GM23338 (cell line): Measurements from ENCODE around the gene CACNA2D3. TPM values are rescaled to one million over a fixed set of nuclear protein-coding genes. Genes with fewer than 3 reads are reported as not detected.

Experiments used
- ATAC-seq: fragments of 200-7000 bp; cut with Tn5 transposase; 3 replicates; pipeline ENCODE4 v1.9.1; 2020
- DNase-seq: peaks from one replicate; pipeline ENCODE4 v3.0.0-alpha.2; 2015; ENCODE audit warnings: low spot score
- H2AFZ ChIP-seq: fragments of 200-600 bp; sonication (generic); 2 replicates; pipeline ENCODE4 v1.8.0; 2016; ENCODE audit warnings: antibody characterized with exemption, mild to moderate bottlenecking, moderate library complexity
- H3F3A ChIP-seq: fragments of 200-600 bp; sonication (generic); replicated peaks from 2 replicates; pipeline ENCODE4 v1.8.0; 2017; ENCODE audit warnings: antibody characterized with exemption, mixed run types, low read depth
- H3K27ac ChIP-seq: fragments of 200-600 bp; sonication (generic); 2 replicates; pipeline ENCODE4 v1.6.1; 2016; ENCODE audit warnings: low read depth
- H3K27me3 ChIP-seq: fragments of 200-600 bp; sonication (generic); 2 replicates; pipeline ENCODE4 v1.8.0; 2016; ENCODE audit warnings: mild to moderate bottlenecking, mixed run types, moderate library complexity; ENCODE audit not compliant: insufficient read depth
- H3K36me3 ChIP-seq: fragments of 200-600 bp; sonication (generic); 2 replicates; pipeline ENCODE4 v1.8.0; 2016; ENCODE audit warnings: mild to moderate bottlenecking; ENCODE audit not compliant: insufficient read depth
- H3K4me1 ChIP-seq: fragments of 200-600 bp; sonication (generic); 2 replicates; pipeline ENCODE4 v1.8.0; 2016; ENCODE audit warnings: mild to moderate bottlenecking, moderate library complexity; ENCODE audit not compliant: insufficient read depth
- H3K4me2 ChIP-seq: fragments of 200-600 bp; sonication (generic); 2 replicates; pipeline ENCODE4 v1.7.1; 2017; ENCODE audit warnings: mixed run types
- H3K4me3 ChIP-seq: fragments of 200-600 bp; sonication (generic); 2 replicates; pipeline ENCODE4 v1.6.1; 2016; ENCODE audit warnings: mixed run types
- H3K79me2 ChIP-seq: fragments of 200-600 bp; sonication (generic); replicated peaks from 2 replicates; pipeline ENCODE4 v1.8.0; 2017; ENCODE audit warnings: mild to moderate bottlenecking; ENCODE audit not compliant: insufficient read depth
- H3K9me2 ChIP-seq: fragments of 200-600 bp; sonication (generic); 2 replicates; pipeline ENCODE4 v1.8.0; 2017; ENCODE audit not compliant: insufficient read depth
- H4K20me1 ChIP-seq: fragments of 200-600 bp; sonication (generic); replicated peaks from 2 replicates; pipeline ENCODE4 v1.8.0; 2017; ENCODE audit warnings: mild to moderate bottlenecking; ENCODE audit not compliant: insufficient read depth
- H3K27ac Mint-ChIP-seq: 2 replicates; pipeline ENCODE4 v1.8.0; 2020; ENCODE audit warnings: inconsistent platforms, mild to moderate bottlenecking, moderate library complexity, mixed read lengths
- H3K27me3 Mint-ChIP-seq: 3 replicates; pipeline ENCODE4 v1.8.0; 2022; ENCODE audit warnings: low read depth, mild to moderate bottlenecking, moderate library complexity, mixed read lengths, inconsistent platforms; ENCODE audit not compliant: insufficient read depth, poor library complexity
- H3K36me3 Mint-ChIP-seq: 3 replicates; pipeline ENCODE4 v1.8.0; 2021; ENCODE audit warnings: low read depth, mild to moderate bottlenecking, inconsistent platforms, moderate library complexity, mixed read lengths
- H3K4me1 Mint-ChIP-seq: 3 replicates; pipeline ENCODE4 v1.8.0; 2020; ENCODE audit warnings: mild to moderate bottlenecking, inconsistent platforms, mixed read lengths
- H3K4me3 Mint-ChIP-seq: 3 replicates; pipeline ENCODE4 v1.8.0; 2021; ENCODE audit warnings: moderate library complexity, mild to moderate bottlenecking, inconsistent platforms, mixed read lengths
- H3K9me3 Mint-ChIP-seq: 3 replicates; pipeline ENCODE4 v1.8.0; 2020; ENCODE audit warnings: moderate library complexity, mild to moderate bottlenecking, inconsistent platforms, mixed read lengths
- JUNB ChIP-seq: IDR thresholded peaks from one replicate; pipeline ENCODE4 v1.6.1; 2016; ENCODE audit warnings: antibody characterized with exemption; ENCODE audit not compliant: unreplicated experiment
- ZNF331 ChIP-seq: fragments of 250-450 bp; sonication (Bioruptor Pico); IDR thresholded peaks from 2 replicates; pipeline ENCODE4 v1.5.0; 2020; ENCODE audit warnings: low read depth, mild to moderate bottlenecking, moderate library complexity
- polyA plus RNA-seq: library from polyadenylated mRNA; unstranded; fragments of >200 nt; fragmentation: Nextera tagmentation; extraction: Ambion mirVana; gene quantifications from 2 replicates; pipeline ENCODE4 v1.2.1, GENCODE V29; 2016
- total RNA-seq: library from RNA; depleted of rRNA; stranded (reverse); fragments of >200 nt; shearing (Covaris generic); gene quantifications from 2 replicates; pipeline ENCODE4 v1.2.3, GENCODE V29; 2014
- TF ChIP-seq, protein P1 (sequence below): fragments of 250-450 bp; sonication (Bioruptor Pico); IDR thresholded peaks from 2 replicates; pipeline ENCODE4 v1.5.0; 2020; ENCODE audit warnings: mild to moderate bottlenecking, moderate library complexity
- TF ChIP-seq, protein P2 (sequence below), 2 experiments: fragments of 200-600 bp in 1 of 2; sonication (generic) in 1 of 2; conservative IDR thresholded peaks; 2 replicates each; pipeline versions ENCODE4 v1.5.1 to v1.6.1; 2016 to 2017; ENCODE audit warnings: antibody characterized with exemption in 2 of 2, low read depth in 2 of 2, mild to moderate bottlenecking in 2 of 2, moderate library complexity in 1 of 2

CACNA2D3 gene
- total and polyA plus RNA-seq, 2 experiments from 2014 or later: 2.2 to 2.3 TPM

DNA sequence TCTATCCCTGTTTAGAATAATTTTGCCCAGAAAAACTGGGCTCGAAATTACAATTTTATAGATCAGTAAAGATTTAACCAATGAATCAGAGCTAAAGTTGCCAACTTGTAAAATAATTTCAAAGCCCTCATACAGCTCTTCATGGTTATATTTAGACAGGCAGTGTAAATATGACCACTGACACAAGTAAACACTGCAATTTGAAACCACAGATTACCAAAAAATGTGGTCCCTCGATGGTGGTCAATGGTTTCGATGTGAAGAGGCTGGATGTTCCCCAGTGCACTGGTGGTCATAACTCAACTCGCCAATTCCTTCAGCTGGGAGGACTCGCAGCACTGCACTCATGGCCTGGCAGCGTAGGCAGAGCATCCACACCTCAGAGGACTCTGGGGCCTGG, 776.9 kb downstream of the CACNA2D3 start:
- no peak overlapping the region for H3K4me3 ChIP-seq
- H3K27ac Mint-ChIP-seq: no peak overlapping the region
- H2AFZ ChIP-seq: no peak overlapping the region
- no peaks in the 10 kb centered on the region for H4K20me1 ChIP-seq
- no peaks in the 10 kb centered on the region; the same call in 1 of the 2 replicates for H3K36me3 ChIP-seq
- 0 out of 2 replicates have a peak, but pooled peaks cover 4% of the 10 kb centered on the region for H3K4me1 ChIP-seq
- no peak overlapping the region for H3K4me3 Mint-ChIP-seq
- TF ChIP-seq JUNB (no peak), ZNF331 (no peak)
- TF ChIP-seq, protein P1, sequence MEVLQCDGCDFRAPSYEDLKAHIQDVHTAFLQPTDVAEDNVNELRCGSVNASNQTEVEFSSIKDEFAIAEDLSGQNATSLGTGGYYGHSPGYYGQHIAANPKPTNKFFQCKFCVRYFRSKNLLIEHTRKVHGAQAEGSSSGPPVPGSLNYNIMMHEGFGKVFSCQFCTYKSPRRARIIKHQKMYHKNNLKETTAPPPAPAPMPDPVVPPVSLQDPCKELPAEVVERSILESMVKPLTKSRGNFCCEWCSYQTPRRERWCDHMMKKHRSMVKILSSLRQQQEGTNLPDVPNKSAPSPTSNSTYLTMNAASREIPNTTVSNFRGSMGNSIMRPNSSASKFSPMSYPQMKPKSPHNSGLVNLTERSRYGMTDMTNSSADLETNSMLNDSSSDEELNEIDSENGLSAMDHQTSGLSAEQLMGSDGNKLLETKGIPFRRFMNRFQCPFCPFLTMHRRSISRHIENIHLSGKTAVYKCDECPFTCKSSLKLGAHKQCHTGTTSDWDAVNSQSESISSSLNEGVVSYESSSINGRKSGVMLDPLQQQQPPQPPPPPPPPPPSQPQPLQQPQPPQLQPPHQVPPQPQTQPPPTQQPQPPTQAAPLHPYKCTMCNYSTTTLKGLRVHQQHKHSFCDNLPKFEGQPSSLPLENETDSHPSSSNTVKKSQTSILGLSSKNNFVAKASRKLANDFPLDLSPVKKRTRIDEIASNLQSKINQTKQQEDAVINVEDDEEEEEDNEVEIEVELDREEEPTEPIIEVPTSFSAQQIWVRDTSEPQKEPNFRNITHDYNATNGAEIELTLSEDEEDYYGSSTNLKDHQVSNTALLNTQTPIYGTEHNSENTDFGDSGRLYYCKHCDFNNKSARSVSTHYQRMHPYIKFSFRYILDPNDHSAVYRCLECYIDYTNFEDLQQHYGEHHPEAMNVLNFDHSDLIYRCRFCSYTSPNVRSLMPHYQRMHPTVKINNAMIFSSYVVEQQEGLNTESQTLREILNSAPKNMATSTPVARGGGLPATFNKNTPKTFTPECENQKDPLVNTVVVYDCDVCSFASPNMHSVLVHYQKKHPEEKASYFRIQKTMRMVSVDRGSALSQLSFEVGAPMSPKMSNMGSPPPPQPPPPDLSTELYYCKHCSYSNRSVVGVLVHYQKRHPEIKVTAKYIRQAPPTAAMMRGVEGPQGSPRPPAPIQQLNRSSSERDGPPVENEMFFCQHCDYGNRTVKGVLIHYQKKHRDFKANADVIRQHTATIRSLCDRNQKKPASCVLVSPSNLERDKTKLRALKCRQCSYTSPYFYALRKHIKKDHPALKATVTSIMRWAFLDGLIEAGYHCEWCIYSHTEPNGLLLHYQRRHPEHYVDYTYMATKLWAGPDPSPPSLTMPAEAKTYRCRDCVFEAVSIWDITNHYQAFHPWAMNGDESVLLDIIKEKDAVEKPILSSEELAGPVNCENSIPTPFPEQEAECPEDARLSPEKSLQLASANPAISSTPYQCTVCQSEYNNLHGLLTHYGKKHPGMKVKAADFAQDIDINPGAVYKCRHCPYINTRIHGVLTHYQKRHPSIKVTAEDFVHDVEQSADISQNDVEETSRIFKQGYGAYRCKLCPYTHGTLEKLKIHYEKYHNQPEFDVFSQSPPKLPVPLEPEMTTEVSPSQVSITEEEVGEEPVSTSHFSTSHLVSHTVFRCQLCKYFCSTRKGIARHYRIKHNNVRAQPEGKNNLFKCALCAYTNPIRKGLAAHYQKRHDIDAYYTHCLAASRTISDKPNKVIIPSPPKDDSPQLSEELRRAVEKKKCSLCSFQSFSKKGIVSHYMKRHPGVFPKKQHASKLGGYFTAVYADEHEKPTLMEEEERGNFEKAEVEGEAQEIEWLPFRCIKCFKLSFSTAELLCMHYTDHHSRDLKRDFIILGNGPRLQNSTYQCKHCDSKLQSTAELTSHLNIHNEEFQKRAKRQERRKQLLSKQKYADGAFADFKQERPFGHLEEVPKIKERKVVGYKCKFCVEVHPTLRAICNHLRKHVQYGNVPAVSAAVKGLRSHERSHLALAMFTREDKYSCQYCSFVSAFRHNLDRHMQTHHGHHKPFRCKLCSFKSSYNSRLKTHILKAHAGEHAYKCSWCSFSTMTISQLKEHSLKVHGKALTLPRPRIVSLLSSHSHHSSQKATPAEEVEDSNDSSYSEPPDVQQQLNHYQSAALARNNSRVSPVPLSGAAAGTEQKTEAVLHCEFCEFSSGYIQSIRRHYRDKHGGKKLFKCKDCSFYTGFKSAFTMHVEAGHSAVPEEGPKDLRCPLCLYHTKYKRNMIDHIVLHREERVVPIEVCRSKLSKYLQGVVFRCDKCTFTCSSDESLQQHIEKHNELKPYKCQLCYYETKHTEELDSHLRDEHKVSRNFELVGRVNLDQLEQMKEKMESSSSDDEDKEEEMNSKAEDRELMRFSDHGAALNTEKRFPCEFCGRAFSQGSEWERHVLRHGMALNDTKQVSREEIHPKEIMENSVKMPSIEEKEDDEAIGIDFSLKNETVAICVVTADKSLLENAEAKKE (CRISPR knock-in tag): no peak
- TF ChIP-seq, protein P2, sequence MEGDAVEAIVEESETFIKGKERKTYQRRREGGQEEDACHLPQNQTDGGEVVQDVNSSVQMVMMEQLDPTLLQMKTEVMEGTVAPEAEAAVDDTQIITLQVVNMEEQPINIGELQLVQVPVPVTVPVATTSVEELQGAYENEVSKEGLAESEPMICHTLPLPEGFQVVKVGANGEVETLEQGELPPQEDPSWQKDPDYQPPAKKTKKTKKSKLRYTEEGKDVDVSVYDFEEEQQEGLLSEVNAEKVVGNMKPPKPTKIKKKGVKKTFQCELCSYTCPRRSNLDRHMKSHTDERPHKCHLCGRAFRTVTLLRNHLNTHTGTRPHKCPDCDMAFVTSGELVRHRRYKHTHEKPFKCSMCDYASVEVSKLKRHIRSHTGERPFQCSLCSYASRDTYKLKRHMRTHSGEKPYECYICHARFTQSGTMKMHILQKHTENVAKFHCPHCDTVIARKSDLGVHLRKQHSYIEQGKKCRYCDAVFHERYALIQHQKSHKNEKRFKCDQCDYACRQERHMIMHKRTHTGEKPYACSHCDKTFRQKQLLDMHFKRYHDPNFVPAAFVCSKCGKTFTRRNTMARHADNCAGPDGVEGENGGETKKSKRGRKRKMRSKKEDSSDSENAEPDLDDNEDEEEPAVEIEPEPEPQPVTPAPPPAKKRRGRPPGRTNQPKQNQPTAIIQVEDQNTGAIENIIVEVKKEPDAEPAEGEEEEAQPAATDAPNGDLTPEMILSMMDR (conservative IDR thresholded peaks at IDR 0.05; ENCODE audit: low read depth in 2 of 2): no peak
- peaks cover 7% of the 10 kb centered on the region; the same call in 2 of the 3 replicates for H3K4me1 Mint-ChIP-seq
- DNase-seq: no peak
- H3K79me2 ChIP-seq: no peaks in the 10 kb centered on the region
- H3K27ac ChIP-seq: no peak overlapping the region
- no peaks in the 10 kb centered on the region for H3K9me2 ChIP-seq
- H3K27me3 Mint-ChIP-seq: peaks cover 2% of the 10 kb centered on the region
- H3F3A ChIP-seq: no peaks in the 10 kb centered on the region
- no peak for ATAC-seq
- no peaks in the 10 kb centered on the region for H3K9me3 Mint-ChIP-seq
- no peaks in the 10 kb centered on the region for H3K27me3 ChIP-seq
- H3K36me3 Mint-ChIP-seq: peaks cover 3% of the 10 kb centered on the region; the same call in 1 of the 3 replicates
- no peak overlapping the region for H3K4me2 ChIP-seq
